Vagina (tissue), 2 donors: Measurements from ENCODE around the gene SPOCD1. TPM values are rescaled to one million over a fixed set of nuclear protein-coding genes. Genes with fewer than 3 reads are reported as not detected.

ENCODE experiments used
- DNase-seq, 2 donors: peaks; one replicate each; pipeline ENCODE4 v3.0.0-alpha.2; 2017; ENCODE audit errors: extremely low spot score in 2 of 2
- H3K27ac ChIP-seq: fragments of 200-600 bp; sonication (generic); one replicate; pipeline ENCODE4 v1.5.1; 2019
- H3K27me3 ChIP-seq: fragments of 200-600 bp; sonication (generic); one replicate; pipeline ENCODE4 v1.5.1; 2019
- H3K36me3 ChIP-seq, 2 donors: fragments of 200-600 bp; sonication (generic); one replicate each; pipeline ENCODE4 v1.5.1; 2017 to 2019
- H3K4me1 ChIP-seq: fragments of 200-600 bp; sonication (generic); one replicate; pipeline ENCODE4 v1.5.1; 2019
- H3K4me3 ChIP-seq, 2 donors: fragments of 200-600 bp; sonication (generic); 1 replicate in 1 of 2; 2 replicates in 1 of 2; pipeline ENCODE4 v1.5.1; 2016 to 2019
- H3K9me3 ChIP-seq: fragments of 200-600 bp; sonication (generic); one replicate; pipeline ENCODE4 v1.5.1; 2019
- CTCF ChIP-seq, 3 experiments: fragments of 450-650 bp in 2 of 3; fragments of 200-600 bp in 1 of 3; sonication (generic) in 1 of 3; IDR thresholded peaks; one replicate each; pipeline ENCODE4 v1.5.1; 2017 to 2019; ENCODE audit warnings: antibody characterized with exemption in 3 of 3, mild to moderate bottlenecking in 2 of 3, moderate library complexity in 2 of 3
- POLR2A ChIP-seq, 2 donors: fragments of 450-650 bp; IDR thresholded peaks; one replicate each; pipeline ENCODE4 v1.6.1; 2017; ENCODE audit warnings: antibody characterized with exemption in 2 of 2, mild to moderate bottlenecking in 2 of 2, moderate library complexity in 2 of 2
- POLR2AphosphoS5 ChIP-seq, 2 donors: sonication (generic); formaldehyde crosslinking; IDR thresholded peaks; one replicate each; pipeline ENCODE4 v1.9.0; 2017; ENCODE audit warnings: antibody characterized with exemption in 2 of 2, mild to moderate bottlenecking in 2 of 2, low read depth in 1 of 2; ENCODE audit not compliant: insufficient read depth in 1 of 2
- intact Hi-C: fragments of 100-400 bp; cut with DNase I; formaldehyde crosslinking; loops from one replicate; pipeline ENCODE4 v1.15.1; 2023
- total RNA-seq: library from RNA; depleted of rRNA; stranded (reverse); fragments of >200 nt; gene quantifications from one replicate; pipeline ENCODE4 v1.2.3, GENCODE V29; 2016

SPOCD1 gene
- total RNA-seq, 1 donor from 2014 or later, result 4.2 TPM

- Histone ChIP-seq H3K36me3 (no peaks in the 10 kb centered on the region), H3K9me3 (no peaks in the 10 kb centered on the region), H3K27ac (no peak overlapping the region), H3K4me1 (peaks cover 31% of the 10 kb centered on the region), H3K27me3 (no peaks in the 10 kb centered on the region), H3K4me3 (no peak overlapping the region)
- intact Hi-C loops, result no loop called here
- no peak for DNase-seq
- TF ChIP-seq POLR2A (IDR thresholded peaks at IDR 0.05) (no peak), POLR2AphosphoS5 (IDR thresholded peaks at IDR 0.05; ENCODE audit: insufficient read depth in 1 of 2, low read depth in 1 of 2) (no peak), CTCF (IDR thresholded peaks at IDR 0.05) (no peak)
These were observed 48.6 kb downstream of the SPOCD1 start for GRCh38 chr1:31767225-31767624.

- Histone ChIP-seq H3K4me1 (peaks cover 39% of the 10 kb centered on the region), H3K27ac (no peak overlapping the region), H3K27me3 (no peaks in the 10 kb centered on the region), H3K9me3 (no peaks in the 10 kb centered on the region), H3K4me3 (no peak overlapping the region), H3K36me3 (no peaks in the 10 kb centered on the region)
- intact Hi-C loops, result loop anchor here (1.0 kb wide), 1 partner anchor 201 kb away; no protein-coding TSS in a partner anchor
- no peak for DNase-seq
- TF ChIP-seq POLR2AphosphoS5 (IDR thresholded peaks at IDR 0.05; ENCODE audit: insufficient read depth in 1 of 2, low read depth in 1 of 2) (no peak), POLR2A (IDR thresholded peaks at IDR 0.05) (no peak), CTCF (IDR thresholded peaks at IDR 0.05) (no peak)
These were observed 50.3 kb downstream of the SPOCD1 start for GRCh38 chr1:31765516-31765915.

GRCh38 chr1:31765041-31765467 is 50.8 kb downstream of the SPOCD1 start:
- Histone ChIP-seq H3K27ac (no peak overlapping the region), H3K27me3 (no peaks in the 10 kb centered on the region), H3K9me3 (no peaks in the 10 kb centered on the region), H3K4me3 (no peak overlapping the region), H3K36me3 (no peaks in the 10 kb centered on the region), H3K4me1 (peaks cover 44% of the 10 kb centered on the region)
- no peak for DNase-seq
- intact Hi-C loops, result loop anchor here (1.0 kb wide), 1 partner anchor 201 kb away; no protein-coding TSS in a partner anchor
- TF ChIP-seq POLR2AphosphoS5 (IDR thresholded peaks at IDR 0.05; ENCODE audit: insufficient read depth in 1 of 2, low read depth in 1 of 2) (no peak), CTCF (IDR thresholded peaks at IDR 0.05) (no peak), POLR2A (IDR thresholded peaks at IDR 0.05) (no peak)

- Histone ChIP-seq H3K9me3 (no peaks in the 10 kb centered on the region), H3K27ac (no peak within 1 kb of the TSS), H3K36me3 (no peaks in the 10 kb centered on the region), H3K4me3 (peak within 1 kb of the TSS; percentile 50 to 65), H3K4me1 (peaks cover 48% of the 10 kb centered on the region), H3K27me3 (no peaks in the 10 kb centered on the region)
- TF ChIP-seq CTCF (IDR thresholded peaks at IDR 0.05), result no peak
- no peak for TF ChIP-seq POLR2AphosphoS5 (IDR thresholded peaks at IDR 0.05; ENCODE audit: insufficient read depth in 1 of 2, low read depth in 1 of 2)
- TF ChIP-seq POLR2A (IDR thresholded peaks at IDR 0.05), result no peak
- DNase-seq, result no peak
- intact Hi-C loops, result loop anchor here (1.0 kb wide), 1 partner anchor 202 kb away; no protein-coding TSS in a partner anchor
These were observed 51.3 kb downstream of the SPOCD1 start, which contains the start of gene ADGRB2 for GRCh38 chr1:31764312-31765040. ADGRB2 (minus strand) TSS chr1:31764340; CDS start chr1:31757221, 7,119 bp downstream.
